OCI-LY7 (cell line): ENCODE data around the gene TMED1. TPM values are rescaled to one million over a fixed set of nuclear protein-coding genes. Genes with fewer than 3 reads are reported as not detected.
"Not testable (repeated sequence)": the region's sequence is repeated elsewhere in the genome, so short reads cannot be mapped to it uniquely, and the experiment has no call there.

Experiments
- BruUV-seq: library from RNA; stranded (reverse); fragments of 400-500 nt; replicated peaks from 2 replicates; lab custom pipeline; 2021; lab: Mats Ljungman, UMichigan
- CTCF ChIA-PET: fragments of 300-600 bp; sonication (Branson Sonifier 250); formaldehyde crosslinking; loops from one replicate; lab custom pipeline; 2022; ENCODE audit warnings: antibody characterized with exemption; ENCODE audit not compliant: unreplicated experiment; lab: Charles Lee
- POLR2A ChIA-PET: fragments of 300-600 bp; sonication (Branson Sonifier 250); formaldehyde crosslinking; loops from one replicate; lab custom pipeline; 2022; ENCODE audit warnings: antibody characterized with exemption; lab: Charles Lee
- DNase-seq: peaks from one replicate; pipeline ENCODE4 v3.0.0-alpha.2; 2015; ENCODE audit warnings: low spot score
- H2AFZ ChIP-seq: fragments of 200-600 bp; sonication (generic), shearing (Covaris generic); 2 replicates; pipeline ENCODE4 v1.6.1; 2014; ENCODE audit warnings: mild to moderate bottlenecking, antibody characterized with exemption, low read length, moderate library complexity
- H3K27ac ChIP-seq: fragments of 200-600 bp; sonication (generic); 2 replicates; pipeline ENCODE4 v1.5.1; 2014; ENCODE audit warnings: mixed run types, low read depth, mild to moderate bottlenecking, moderate library complexity, low read length, inconsistent platforms; ENCODE audit not compliant: poor library complexity, severe bottlenecking
- H3K36me3 ChIP-seq: fragments of 200-600 bp; sonication (generic); 2 replicates; pipeline ENCODE4 v1.6.1; 2014; ENCODE audit warnings: mild to moderate bottlenecking, antibody characterized with exemption, low read length, moderate library complexity, mixed read lengths; ENCODE audit not compliant: insufficient read depth
- H3K4me1 ChIP-seq: fragments of 200-600 bp; sonication (generic); 2 replicates; pipeline ENCODE4 v1.5.1; 2014; ENCODE audit warnings: mild to moderate bottlenecking, low read length; ENCODE audit not compliant: insufficient read depth, poor library complexity, severe bottlenecking
- H3K4me2 ChIP-seq: fragments of 200-600 bp; sonication (generic); 2 replicates; pipeline ENCODE4 v1.6.1; 2014; ENCODE audit warnings: mild to moderate bottlenecking, low read length
- H3K4me3 ChIP-seq: fragments of 200-600 bp; sonication (generic); 2 replicates; pipeline ENCODE4 v1.5.1; 2014; ENCODE audit warnings: mild to moderate bottlenecking, low read depth, low read length; ENCODE audit not compliant: poor library complexity, severe bottlenecking
- H3K79me2 ChIP-seq: fragments of 200-600 bp; sonication (generic); 2 replicates; pipeline ENCODE4 v1.6.1; 2016; ENCODE audit warnings: low read depth, mild to moderate bottlenecking, low read length, moderate library complexity, mixed read lengths; ENCODE audit not compliant: insufficient read depth
- H3K9me2 ChIP-seq: fragments of 200-600 bp; sonication (generic); 2 replicates; pipeline ENCODE4 v1.6.1; 2016; ENCODE audit warnings: mild to moderate bottlenecking, low read length, mixed read lengths; ENCODE audit not compliant: insufficient read depth
- H3K9me3 ChIP-seq: fragments of 200-600 bp; sonication (generic); 2 replicates; pipeline ENCODE4 v1.6.1; 2014; ENCODE audit warnings: mild to moderate bottlenecking, mixed run types, low read length, mixed read lengths
- H4K20me1 ChIP-seq: fragments of 200-600 bp; sonication (generic); 2 replicates; pipeline ENCODE4 v1.6.1; 2014; ENCODE audit warnings: mild to moderate bottlenecking, antibody characterized with exemption, low read length, moderate library complexity, mixed read lengths; ENCODE audit not compliant: insufficient read depth
- EZH2phosphoT487 ChIP-seq: fragments of 200-600 bp; sonication (generic); IDR thresholded peaks from 2 replicates; pipeline ENCODE4 v1.6.1; 2018; ENCODE audit warnings: low read depth, borderline replicate concordance, mild to moderate bottlenecking, mixed run types, antibody characterized with exemption, low read length, moderate library complexity, mixed read lengths
- intact Hi-C: fragments of 100-400 bp; cut with micrococcal nuclease; formaldehyde crosslinking; loops from one replicate; pipeline ENCODE4 v1.10.0; 2022; ENCODE audit not compliant: unreplicated experiment
- total RNA-seq, 2 experiments: library from RNA; depleted of rRNA in 1 of 2; stranded (reverse); fragments of >200 nt in 1 of 2; shearing (Covaris generic) in 1 of 2; gene quantifications; 2 replicates each; pipeline ENCODE4 v1.2.3, GENCODE V29; 2014 to 2022
- TF ChIP-seq, protein P1 (sequence below): fragments of 200-600 bp; sonication (generic); conservative IDR thresholded peaks from 2 replicates; pipeline ENCODE4 v1.5.1; 2014; ENCODE audit warnings: mild to moderate bottlenecking, antibody characterized with exemption, low read length, moderate library complexity, mixed read lengths

TMED1 gene
- total RNA-seq, 2 experiments from 2014 or later = 13.2 to 22.5 TPM

DNA sequence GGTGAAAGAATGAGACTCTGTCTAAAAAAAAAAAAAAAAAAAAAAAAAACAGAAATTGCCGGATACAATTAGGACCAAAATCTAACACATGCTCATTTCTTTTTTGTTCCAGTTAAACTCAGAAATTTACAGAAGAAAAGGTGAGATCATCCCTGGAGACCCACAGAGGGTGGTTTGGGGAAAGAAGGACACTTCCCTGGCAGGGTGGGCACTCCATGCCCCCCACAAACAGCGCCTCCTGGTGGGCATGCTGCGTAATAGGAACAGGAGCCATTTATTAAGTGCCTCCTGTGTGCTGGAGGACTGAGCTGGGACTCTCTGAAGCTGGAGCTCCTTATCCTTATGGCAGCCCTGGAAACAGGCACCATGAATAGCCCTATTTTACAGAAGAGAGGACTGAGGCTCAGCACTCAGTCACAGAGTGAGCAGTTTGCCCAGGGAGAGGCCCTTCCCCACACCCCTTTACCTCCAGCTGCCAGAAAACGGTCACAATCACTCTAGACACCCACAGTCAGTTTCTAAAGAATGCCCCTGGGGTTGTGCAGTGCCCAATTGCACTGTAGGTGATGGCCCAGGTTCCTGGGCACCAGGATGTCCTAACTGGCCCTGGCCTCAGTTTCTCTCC is 22.3 kb upstream of the TMED1 start:
- no peaks in the 10 kb centered on the region for H3K36me3 ChIP-seq
- H3K4me3 ChIP-seq = no peak overlapping the region
- no peaks in the 10 kb centered on the region for H4K20me1 ChIP-seq
- intact Hi-C loops = loop anchor here (1.0 kb wide), 1 partner anchor 141 kb away; no protein-coding TSS in a partner anchor
- peak; percentile 73 for DNase-seq
- H3K9me2 ChIP-seq = no peaks in the 10 kb centered on the region
- POLR2A ChIA-PET = interaction anchor here (0.5 to 1.0 kb wide), 3 partner anchors 96 to 141 kb away, joined by 3 to 6 read pairs (median 3); no protein-coding TSS in a partner anchor
- peak overlapping the region; percentile 47; the same call in 1 of the 2 replicates for H2AFZ ChIP-seq
- peaks cover 5% of the 10 kb centered on the region for H3K4me1 ChIP-seq
- CTCF ChIA-PET = interaction anchor here (0.7 to 1.0 kb wide), 3 partner anchors 13 to 127 kb away, joined by 3 to 10 read pairs (median 3); partner anchors contain the start of gene TMED1
- no peak for TF ChIP-seq EZH2phosphoT487
- TF ChIP-seq, protein P1, sequence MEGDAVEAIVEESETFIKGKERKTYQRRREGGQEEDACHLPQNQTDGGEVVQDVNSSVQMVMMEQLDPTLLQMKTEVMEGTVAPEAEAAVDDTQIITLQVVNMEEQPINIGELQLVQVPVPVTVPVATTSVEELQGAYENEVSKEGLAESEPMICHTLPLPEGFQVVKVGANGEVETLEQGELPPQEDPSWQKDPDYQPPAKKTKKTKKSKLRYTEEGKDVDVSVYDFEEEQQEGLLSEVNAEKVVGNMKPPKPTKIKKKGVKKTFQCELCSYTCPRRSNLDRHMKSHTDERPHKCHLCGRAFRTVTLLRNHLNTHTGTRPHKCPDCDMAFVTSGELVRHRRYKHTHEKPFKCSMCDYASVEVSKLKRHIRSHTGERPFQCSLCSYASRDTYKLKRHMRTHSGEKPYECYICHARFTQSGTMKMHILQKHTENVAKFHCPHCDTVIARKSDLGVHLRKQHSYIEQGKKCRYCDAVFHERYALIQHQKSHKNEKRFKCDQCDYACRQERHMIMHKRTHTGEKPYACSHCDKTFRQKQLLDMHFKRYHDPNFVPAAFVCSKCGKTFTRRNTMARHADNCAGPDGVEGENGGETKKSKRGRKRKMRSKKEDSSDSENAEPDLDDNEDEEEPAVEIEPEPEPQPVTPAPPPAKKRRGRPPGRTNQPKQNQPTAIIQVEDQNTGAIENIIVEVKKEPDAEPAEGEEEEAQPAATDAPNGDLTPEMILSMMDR = peak; percentile 96
- no TSS peak for BruUV-seq
- no peaks in the 10 kb centered on the region for H3K79me2 ChIP-seq
- H3K27ac ChIP-seq = no peak overlapping the region
- no peak overlapping the region for H3K4me2 ChIP-seq
- no peaks in the 10 kb centered on the region for H3K9me3 ChIP-seq

DNA sequence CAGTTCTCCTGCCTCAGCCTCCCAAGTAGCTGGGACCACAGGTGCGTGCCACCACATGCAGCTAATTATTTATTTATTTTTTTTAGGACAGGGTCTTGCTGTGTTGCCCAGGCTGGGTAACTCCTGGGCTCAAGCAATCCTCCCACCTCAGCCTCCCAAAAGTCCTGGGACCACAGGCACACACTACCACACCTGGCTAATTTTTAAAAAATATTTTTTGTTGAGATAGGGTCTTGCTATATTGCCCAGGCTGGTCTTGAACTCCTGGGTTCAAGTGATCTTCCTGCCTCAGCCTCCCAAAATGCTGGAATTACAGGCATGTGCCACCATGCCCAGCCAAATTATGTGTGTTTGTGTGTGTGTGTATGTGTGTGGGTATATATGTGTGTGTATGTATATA is 20.9 kb upstream of the TMED1 start:
- H3K27ac ChIP-seq, DNase-seq, H2AFZ ChIP-seq, CTCF ChIA-PET, H3K4me1 ChIP-seq, H3K36me3 ChIP-seq, H3K79me2 ChIP-seq, H3K9me3 ChIP-seq, intact Hi-C loops, H4K20me1 ChIP-seq, BruUV-seq, H3K4me2 ChIP-seq, POLR2A ChIA-PET, H3K9me2 ChIP-seq, H3K4me3 ChIP-seq: not testable (repeated sequence)

DNA sequence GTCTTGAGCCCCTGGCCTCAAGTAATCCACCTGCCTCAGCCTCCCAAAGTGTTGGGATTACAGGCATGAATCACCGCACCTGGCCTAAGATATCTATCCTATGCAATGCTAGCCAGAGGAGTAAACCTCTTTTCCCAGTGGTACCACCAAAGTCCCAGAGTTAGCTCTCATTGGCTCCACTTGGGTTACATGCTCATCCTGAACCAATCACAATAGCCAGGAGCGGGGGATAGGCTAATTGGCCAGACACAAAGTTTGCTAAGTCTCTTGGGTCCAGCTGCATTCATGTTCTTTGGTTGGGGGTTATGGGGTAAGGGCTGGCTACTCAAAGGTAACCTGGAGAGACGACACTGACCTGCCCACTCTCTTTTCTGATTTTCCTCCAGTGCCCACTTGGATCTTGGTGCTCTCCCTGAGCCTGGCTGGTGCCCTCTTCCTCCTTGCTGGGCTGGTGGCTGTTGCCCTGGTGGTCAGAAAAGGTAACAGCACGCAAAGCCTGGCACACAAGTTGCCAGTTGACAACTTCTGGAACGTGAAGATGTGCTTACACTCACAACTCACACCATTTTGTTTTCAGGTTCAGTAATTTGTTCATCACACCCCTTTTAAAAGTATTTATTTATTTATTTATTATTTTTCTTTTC is 20.0 kb upstream of the TMED1 start:
- POLR2A ChIA-PET = interaction anchor here (0.6 kb wide), 1 partner anchor 71 kb away, joined by 6 read pairs; no protein-coding TSS in a partner anchor
- Histone ChIP-seq H3K4me2 (no peak overlapping the region), H3K27ac (no peak overlapping the region), H3K9me2 (no peaks in the 10 kb centered on the region), H3K4me3 (no peak overlapping the region), H3K36me3 (no peaks in the 10 kb centered on the region), H3K4me1 (peaks cover 5% of the 10 kb centered on the region), H3K79me2 (no peaks in the 10 kb centered on the region), H4K20me1 (no peaks in the 10 kb centered on the region), H3K9me3 (no peaks in the 10 kb centered on the region), H2AFZ (no peak overlapping the region)
- no TSS peak for BruUV-seq
- intact Hi-C loops = no loop called here
- DNase-seq = peak; percentile 58
- TF ChIP-seq, protein P1 = peak; percentile 76
- no peak for TF ChIP-seq EZH2phosphoT487
- CTCF ChIA-PET = no interaction called here
